ENCODE data around the gene MUC12.

The MUC12 gene

GRCh38 chr7:101066141-101066832 is 96.9 kb downstream of the MUC12 start:
- DNase-seq, result no peak

GRCh38 chr7:101066833-101067177 is 97.4 kb downstream of the MUC12 start:
- no peak for DNase-seq

GRCh38 chr7:101068401-101068800 is 99.0 kb downstream of the MUC12 start:
- no peak for DNase-seq
